Ascending aorta (tissue), 2 donors: ENCODE measurements around the gene SLC22A9. TPM values are rescaled to one million over a fixed set of nuclear protein-coding genes. Genes with fewer than 3 reads are reported as not detected.

Experiments used
- DNase-seq, 2 donors: peaks; one replicate each; pipeline ENCODE4 v3.0.0-alpha.2; 2019; ENCODE audit warnings: low spot score in 2 of 2
- H3K27ac ChIP-seq, 2 donors: fragments of 200-600 bp; sonication (generic); one replicate each; pipeline ENCODE4 v1.5.1; 2016 to 2017; ENCODE audit warnings: mild to moderate bottlenecking in 1 of 2
- H3K27me3 ChIP-seq: fragments of 200-600 bp; sonication (generic); one replicate; pipeline ENCODE4 v1.5.1; 2017
- H3K36me3 ChIP-seq, 2 donors: fragments of 200-600 bp; sonication (generic); one replicate each; pipeline ENCODE4 v1.5.1; 2016
- H3K4me1 ChIP-seq, 2 donors: fragments of 200-600 bp; sonication (generic); one replicate each; pipeline ENCODE4 v1.5.1; 2016 to 2017; ENCODE audit warnings: mild to moderate bottlenecking in 1 of 2
- H3K4me3 ChIP-seq, 2 donors: fragments of 200-600 bp; sonication (generic); one replicate each; pipeline ENCODE4 v1.5.1; 2016 to 2017; ENCODE audit warnings: mild to moderate bottlenecking in 1 of 2
- H3K9me3 ChIP-seq, 2 donors: fragments of 200-600 bp; sonication (generic); one replicate each; pipeline ENCODE4 v1.5.1; 2016
- intact Hi-C: fragments of 100-400 bp; cut with DNase I; formaldehyde crosslinking; loops from one replicate; pipeline ENCODE4 v1.15.1; 2023
- total RNA-seq: library from RNA; depleted of rRNA; stranded (reverse); fragments of >200 nt; gene quantifications from one replicate; pipeline ENCODE4 v1.1.0, GENCODE V29; 2016
- TF ChIP-seq, protein P1 (sequence below), 3 experiments: fragments of 200-600 bp in 2 of 3; fragments of 450-650 bp in 1 of 3; sonication (generic) in 2 of 3; IDR thresholded peaks; one replicate each; pipeline ENCODE4 v1.5.1; 2016 to 2019; ENCODE audit warnings: antibody characterized with exemption in 3 of 3, mild to moderate bottlenecking in 1 of 3, moderate library complexity in 1 of 3

SLC22A9 gene
- total RNA-seq, 1 donor from 2014 or later: not detected

DNA sequence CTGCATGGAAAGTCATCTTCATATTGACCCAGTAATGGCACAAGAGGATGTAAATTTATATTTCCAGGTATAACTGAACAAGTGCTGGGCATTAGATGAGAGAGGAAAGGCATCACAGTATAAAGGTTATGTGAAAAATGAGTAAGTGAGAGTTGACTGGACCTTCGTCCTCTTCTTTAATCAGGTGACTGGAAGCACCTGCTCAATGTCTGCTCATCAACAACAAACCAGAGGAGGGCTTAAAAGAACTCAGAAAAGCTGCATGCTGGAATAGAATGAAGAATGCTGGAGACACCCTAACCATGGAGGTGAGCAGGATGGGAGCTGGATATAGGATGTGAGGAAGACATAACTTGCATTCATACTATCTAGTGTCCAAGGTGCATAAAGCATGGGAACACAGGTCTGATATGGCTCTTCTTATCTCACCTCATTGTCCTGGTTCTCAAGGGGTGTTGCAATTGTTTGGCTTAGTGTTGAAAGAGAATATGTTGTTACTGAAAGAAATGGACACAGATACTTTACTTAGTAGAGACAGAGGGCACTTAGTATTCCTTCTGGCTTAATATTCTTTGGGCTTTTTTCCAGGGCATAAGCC lies 7.3 kb upstream of the SLC22A9 start:
- H3K4me1 ChIP-seq: no peaks in the 10 kb centered on the region
- DNase-seq: no peak
- intact Hi-C loops: no loop called here
- H3K27ac ChIP-seq: no peak overlapping the region
- no peaks in the 10 kb centered on the region for H3K36me3 ChIP-seq
- peaks cover 0 to 4% of the 10 kb centered on the region in 2 donors for H3K9me3 ChIP-seq
- TF ChIP-seq, protein P1, sequence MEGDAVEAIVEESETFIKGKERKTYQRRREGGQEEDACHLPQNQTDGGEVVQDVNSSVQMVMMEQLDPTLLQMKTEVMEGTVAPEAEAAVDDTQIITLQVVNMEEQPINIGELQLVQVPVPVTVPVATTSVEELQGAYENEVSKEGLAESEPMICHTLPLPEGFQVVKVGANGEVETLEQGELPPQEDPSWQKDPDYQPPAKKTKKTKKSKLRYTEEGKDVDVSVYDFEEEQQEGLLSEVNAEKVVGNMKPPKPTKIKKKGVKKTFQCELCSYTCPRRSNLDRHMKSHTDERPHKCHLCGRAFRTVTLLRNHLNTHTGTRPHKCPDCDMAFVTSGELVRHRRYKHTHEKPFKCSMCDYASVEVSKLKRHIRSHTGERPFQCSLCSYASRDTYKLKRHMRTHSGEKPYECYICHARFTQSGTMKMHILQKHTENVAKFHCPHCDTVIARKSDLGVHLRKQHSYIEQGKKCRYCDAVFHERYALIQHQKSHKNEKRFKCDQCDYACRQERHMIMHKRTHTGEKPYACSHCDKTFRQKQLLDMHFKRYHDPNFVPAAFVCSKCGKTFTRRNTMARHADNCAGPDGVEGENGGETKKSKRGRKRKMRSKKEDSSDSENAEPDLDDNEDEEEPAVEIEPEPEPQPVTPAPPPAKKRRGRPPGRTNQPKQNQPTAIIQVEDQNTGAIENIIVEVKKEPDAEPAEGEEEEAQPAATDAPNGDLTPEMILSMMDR (IDR thresholded peaks at IDR 0.05): no peak
- no peaks in the 10 kb centered on the region for H3K27me3 ChIP-seq
- H3K4me3 ChIP-seq: no peak overlapping the region

DNA sequence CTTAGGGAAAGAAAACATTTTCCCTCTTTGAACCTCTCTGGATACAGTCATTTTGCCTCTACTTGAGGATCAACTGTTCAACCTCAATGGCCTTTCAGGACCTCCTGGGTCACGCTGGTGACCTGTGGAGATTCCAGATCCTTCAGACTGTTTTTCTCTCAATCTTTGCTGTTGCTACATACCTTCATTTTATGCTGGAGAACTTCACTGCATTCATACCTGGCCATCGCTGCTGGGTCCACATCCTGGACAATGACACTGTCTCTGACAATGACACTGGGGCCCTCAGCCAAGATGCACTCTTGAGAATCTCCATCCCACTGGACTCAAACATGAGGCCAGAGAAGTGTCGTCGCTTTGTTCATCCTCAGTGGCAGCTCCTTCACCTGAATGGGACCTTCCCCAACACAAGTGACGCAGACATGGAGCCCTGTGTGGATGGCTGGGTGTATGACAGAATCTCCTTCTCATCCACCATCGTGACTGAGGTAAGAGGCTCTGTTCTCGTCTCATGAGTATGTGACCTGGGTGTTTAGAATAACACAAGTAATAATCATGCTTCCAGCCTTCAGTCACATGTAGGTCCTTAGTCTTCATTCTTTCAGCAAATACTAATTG lies 495 bp downstream of the SLC22A9 start:
- no peak overlapping the region for H3K27ac ChIP-seq
- H3K27me3 ChIP-seq: no peaks in the 10 kb centered on the region
- H3K36me3 ChIP-seq: no peaks in the 10 kb centered on the region
- TF ChIP-seq, protein P1 (IDR thresholded peaks at IDR 0.05): no peak
- intact Hi-C loops: no loop called here
- no peak for DNase-seq
- no peaks in the 10 kb centered on the region for H3K4me1 ChIP-seq
- no peaks in the 10 kb centered on the region for H3K9me3 ChIP-seq
- H3K4me3 ChIP-seq: no peak overlapping the region

DNA sequence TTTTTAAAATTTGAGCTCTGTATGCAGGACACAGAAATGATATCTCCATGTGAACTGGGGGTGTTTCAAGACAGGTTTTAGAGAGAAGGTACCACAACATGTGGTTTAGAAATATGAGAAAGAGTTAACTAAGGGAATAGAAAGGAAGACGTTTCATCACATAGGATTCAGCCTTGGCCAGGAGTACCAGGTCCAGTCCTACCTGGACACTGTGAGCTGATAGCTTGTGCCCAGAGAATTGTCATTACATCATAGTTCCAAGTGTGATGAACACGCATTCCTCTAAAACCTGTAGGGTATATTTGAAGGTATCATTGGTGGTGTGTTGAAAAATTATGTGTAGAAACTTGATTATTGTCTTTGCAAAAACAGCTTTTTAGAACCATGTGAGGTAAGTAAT lies 1.8 kb downstream of the SLC22A9 start:
- Histone ChIP-seq H3K27me3 (no peaks in the 10 kb centered on the region), H3K36me3 (no peaks in the 10 kb centered on the region), H3K27ac (no peak overlapping the region), H3K9me3 (no peaks in the 10 kb centered on the region), H3K4me3 (no peak overlapping the region), H3K4me1 (no peaks in the 10 kb centered on the region)
- TF ChIP-seq, protein P1 (IDR thresholded peaks at IDR 0.05): no peak
- intact Hi-C loops: no loop called here
- no peak for DNase-seq

DNA sequence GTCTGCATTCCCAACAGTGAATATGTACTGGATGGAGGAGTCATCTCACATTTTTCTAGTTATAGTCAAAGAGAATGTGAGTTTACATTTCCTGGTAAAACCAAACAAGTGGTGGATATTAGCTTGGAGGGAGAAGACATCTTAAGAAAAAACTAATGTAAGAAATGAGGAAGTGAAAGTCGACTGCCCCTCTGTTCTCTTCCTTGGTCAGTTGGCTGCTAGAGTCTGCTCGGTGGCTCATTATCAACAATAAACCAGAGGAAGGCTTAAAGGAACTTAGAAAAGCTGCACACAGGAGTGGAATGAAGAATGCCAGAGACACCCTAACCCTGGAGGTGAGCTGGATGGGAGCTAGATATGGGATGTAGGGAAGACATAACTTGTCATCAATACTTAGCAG lies 5.8 kb downstream of the SLC22A9 start:
- Histone ChIP-seq H3K4me3 (no peak overlapping the region), H3K27me3 (no peaks in the 10 kb centered on the region), H3K27ac (no peak overlapping the region), H3K9me3 (no peaks in the 10 kb centered on the region), H3K4me1 (no peaks in the 10 kb centered on the region), H3K36me3 (no peaks in the 10 kb centered on the region)
- no peak for DNase-seq
- intact Hi-C loops: no loop called here
- TF ChIP-seq, protein P1 (IDR thresholded peaks at IDR 0.05): no peak

DNA sequence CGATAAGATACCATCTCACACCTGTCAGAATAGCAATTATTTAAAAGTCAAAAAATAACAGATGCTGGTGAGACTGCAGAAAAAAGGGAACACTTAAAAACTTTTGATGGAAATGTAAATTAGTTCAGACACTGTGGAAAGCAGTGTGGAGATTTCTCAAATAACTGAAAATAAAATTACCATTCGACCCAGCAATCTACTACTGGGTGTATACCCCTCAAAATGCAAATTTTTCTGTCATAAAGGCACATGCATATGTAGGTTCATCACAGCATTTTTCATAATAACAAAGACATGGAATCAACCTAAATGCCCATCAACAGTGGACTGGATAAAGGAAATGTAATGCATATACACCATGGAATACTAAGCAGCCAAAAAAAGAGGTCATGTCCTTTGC lies 10.5 kb downstream of the SLC22A9 start:
- DNase-seq: no peak
- Histone ChIP-seq H3K36me3 (no peaks in the 10 kb centered on the region), H3K4me3 (no peak overlapping the region), H3K27me3 (no peaks in the 10 kb centered on the region), H3K27ac (no peak overlapping the region), H3K9me3 (no peaks in the 10 kb centered on the region), H3K4me1 (no peaks in the 10 kb centered on the region)
- intact Hi-C loops: no loop called here
- TF ChIP-seq, protein P1 (IDR thresholded peaks at IDR 0.05): no peak
